ENCODE results near the gene CCDC9B. TPM values are rescaled to one million over a fixed set of nuclear protein-coding genes. Genes with fewer than 3 reads are reported as not detected.

The CCDC9B gene
- total and polyA plus RNA-seq, 2 experiments from 2014 or later = 19.6 to 33.1 TPM

DNA sequence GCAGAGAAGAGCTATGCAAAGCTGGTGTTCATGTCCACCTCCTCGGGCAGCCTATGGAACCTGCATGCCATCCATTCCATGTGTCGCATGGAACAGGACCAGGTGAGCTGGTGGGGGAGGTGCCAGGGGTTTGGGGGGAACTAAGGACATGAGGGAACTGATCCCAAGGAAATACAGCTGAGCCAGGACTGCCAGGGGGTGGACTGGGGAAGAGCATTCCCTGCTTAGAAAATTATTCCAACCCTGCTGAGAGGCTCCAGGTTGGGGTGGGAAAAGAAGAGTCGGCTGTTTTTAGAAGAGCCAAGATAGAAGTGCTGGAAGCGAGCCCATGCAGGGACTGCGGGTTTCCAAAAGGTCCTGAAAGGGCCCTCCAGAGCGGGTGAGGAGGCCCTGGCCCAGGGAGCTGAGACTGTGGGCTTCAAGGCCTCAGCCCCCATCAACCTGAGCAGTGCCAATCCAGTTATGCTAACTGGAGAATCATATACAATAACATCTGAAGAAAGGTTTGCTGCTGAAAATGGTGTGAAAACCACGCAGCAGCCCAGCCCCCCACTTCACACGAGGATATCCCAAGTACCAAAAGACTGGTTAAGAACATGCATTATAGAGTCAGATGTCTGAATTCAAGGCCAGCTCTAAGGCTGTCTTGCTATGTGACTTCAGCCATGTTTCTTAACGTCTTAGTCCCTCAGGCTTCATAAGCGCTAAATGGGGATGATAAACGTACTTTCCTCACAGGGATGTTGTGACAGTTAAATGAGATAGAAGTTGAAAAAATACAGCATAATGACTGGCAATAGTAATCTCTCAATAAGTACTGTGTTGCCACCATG is 25.1 kb upstream of the CCDC9B start:
- TF ChIP-seq EZH2phosphoT487 (IDR thresholded peaks at IDR 0.05; ENCODE audit: insufficient read depth, low read depth) (no peak), EZH2 (IDR thresholded peaks at IDR 0.05; ENCODE audit: insufficient read depth, poor library complexity, severe bottlenecking) (no peak)
- WGBS, 2 experiments (ENCODE audit: low coverage in 1 of 2, low lambda C conversion rate in 2 of 2, missing lambda C conversion rate in 2 of 2) = 64% methylated on average over 11 of the region's 11 CpGs
- H3K27me3 ChIP-seq (replicated peaks; ENCODE audit: insufficient read depth) = no peaks in the 10 kb centered on the region; the same call in 1 of the 2 replicates

DNA sequence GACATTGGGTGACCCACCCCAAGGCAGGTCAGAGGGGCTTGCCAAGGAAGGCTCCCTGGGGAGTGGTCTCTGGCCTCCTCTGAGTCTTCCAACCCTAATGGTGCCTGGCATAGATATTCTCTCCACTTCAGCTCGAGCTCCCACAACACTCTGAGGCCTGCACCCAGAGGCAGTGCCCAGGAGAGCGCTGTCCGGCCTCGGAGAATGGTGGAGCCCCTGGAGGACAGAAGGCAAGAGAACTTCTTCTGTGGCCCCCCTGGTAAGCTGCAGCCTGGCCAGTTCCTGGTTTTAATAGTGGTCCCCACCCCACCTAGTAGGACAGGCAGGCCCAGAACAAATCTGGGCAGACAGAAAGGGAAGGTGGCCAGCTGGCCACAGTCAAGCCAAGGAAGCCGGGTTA is 24.3 kb upstream of the CCDC9B start:
- in situ Hi-C loops (cut with MboI) = no loop called here
- H3K79me2 ChIP-seq (ENCODE audit: insufficient read depth) = no peaks in the 10 kb centered on the region

More for the DNA sequence above, 25.1 kb upstream of the CCDC9B start:
- Histone ChIP-seq H3K4me2 (ENCODE audit: unreplicated experiment) (no peak overlapping the region), H3K27ac (no peak overlapping the region), H3K9ac (no peak overlapping the region), H3K4me3 (no peak overlapping the region), H3K79me2 (ENCODE audit: insufficient read depth) (no peaks in the 10 kb centered on the region), H2AFZ (no peak overlapping the region), H3K9me2 (ENCODE audit: insufficient read depth) (no peaks in the 10 kb centered on the region), H3F3A (ENCODE audit: insufficient read depth) (no peaks in the 10 kb centered on the region), H3K36me3 (ENCODE audit: low read depth) (no peaks in the 10 kb centered on the region), H3K4me1 (ENCODE audit: insufficient read depth) (no peaks in the 10 kb centered on the region), H3K9me3 (ENCODE audit: low read depth) (no peaks in the 10 kb centered on the region), H4K20me1 (ENCODE audit: insufficient read depth) (no peaks in the 10 kb centered on the region)
- in situ Hi-C loops (cut with MboI) = no loop called here
- no peak for DNase-seq

DNA sequence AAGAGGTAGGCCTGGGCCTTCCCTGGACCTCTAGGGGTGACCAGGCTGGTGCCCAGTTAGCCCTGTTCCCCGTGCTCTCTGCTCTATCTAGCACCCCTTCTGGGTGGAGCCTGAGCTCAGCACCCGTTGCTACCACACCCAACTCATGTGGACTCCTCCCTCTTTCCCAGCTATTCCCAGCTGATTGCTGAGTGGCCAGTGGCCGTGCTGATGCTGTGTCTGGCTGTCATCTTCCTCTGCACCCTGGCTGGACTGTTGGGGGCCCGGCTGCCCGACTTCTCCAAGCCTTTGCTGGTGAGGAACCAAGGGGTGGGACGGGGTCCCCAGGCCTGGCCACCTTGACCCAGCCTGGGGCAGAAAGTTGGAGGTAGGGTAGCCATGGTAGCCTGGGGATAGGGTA is 23.5 kb upstream of the CCDC9B start:
- TF ChIP-seq EZH2phosphoT487 (IDR thresholded peaks at IDR 0.05; ENCODE audit: insufficient read depth, low read depth) = no peak
- no peak for TF ChIP-seq EZH2 (IDR thresholded peaks at IDR 0.05; ENCODE audit: insufficient read depth, poor library complexity, severe bottlenecking)
- Histone ChIP-seq H3K4me2 (ENCODE audit: unreplicated experiment) (no peak overlapping the region), H4K20me1 (ENCODE audit: insufficient read depth) (no peaks in the 10 kb centered on the region), H3K9me2 (ENCODE audit: insufficient read depth) (no peaks in the 10 kb centered on the region), H3K9ac (no peak overlapping the region), H3K4me1 (ENCODE audit: insufficient read depth) (no peaks in the 10 kb centered on the region), H3K79me2 (ENCODE audit: insufficient read depth) (no peaks in the 10 kb centered on the region), H3K36me3 (ENCODE audit: low read depth) (no peaks in the 10 kb centered on the region), H3F3A (ENCODE audit: insufficient read depth) (no peaks in the 10 kb centered on the region), H2AFZ (no peak overlapping the region), H3K27me3 (replicated peaks; ENCODE audit: insufficient read depth) (peaks cover under 1% of the 10 kb centered on the region; the same call in 1 of the 2 replicates), H3K4me3 (no peak overlapping the region), H3K27ac (no peak overlapping the region), H3K9me3 (ENCODE audit: low read depth) (no peaks in the 10 kb centered on the region)
- in situ Hi-C loops (cut with MboI) = no loop called here
- DNase-seq = no peak
- WGBS, 2 experiments (ENCODE audit: low coverage in 1 of 2, low lambda C conversion rate in 2 of 2, missing lambda C conversion rate in 2 of 2) = 54% methylated on average over 6 of the region's 6 CpGs

More for the DNA sequence above, 24.3 kb upstream of the CCDC9B start:
- Histone ChIP-seq H3K36me3 (ENCODE audit: low read depth) (no peaks in the 10 kb centered on the region), H3F3A (ENCODE audit: insufficient read depth) (no peaks in the 10 kb centered on the region), H3K4me2 (ENCODE audit: unreplicated experiment) (no peak overlapping the region), H3K9ac (no peak overlapping the region), H3K9me2 (ENCODE audit: insufficient read depth) (no peaks in the 10 kb centered on the region), H4K20me1 (ENCODE audit: insufficient read depth) (no peaks in the 10 kb centered on the region), H3K27ac (no peak overlapping the region), H3K27me3 (replicated peaks; ENCODE audit: insufficient read depth) (no peaks in the 10 kb centered on the region; the same call in 1 of the 2 replicates), H2AFZ (no peak overlapping the region), H3K9me3 (ENCODE audit: low read depth) (no peaks in the 10 kb centered on the region), H3K4me3 (no peak overlapping the region), H3K4me1 (ENCODE audit: insufficient read depth) (no peaks in the 10 kb centered on the region)
- no peak for TF ChIP-seq EZH2 (IDR thresholded peaks at IDR 0.05; ENCODE audit: insufficient read depth, poor library complexity, severe bottlenecking)
- WGBS, 2 experiments (ENCODE audit: low coverage in 1 of 2, low lambda C conversion rate in 2 of 2, missing lambda C conversion rate in 2 of 2) = 71 to 74% methylated on average over 5 of the region's 5 CpGs
- DNase-seq = no peak

DNA sequence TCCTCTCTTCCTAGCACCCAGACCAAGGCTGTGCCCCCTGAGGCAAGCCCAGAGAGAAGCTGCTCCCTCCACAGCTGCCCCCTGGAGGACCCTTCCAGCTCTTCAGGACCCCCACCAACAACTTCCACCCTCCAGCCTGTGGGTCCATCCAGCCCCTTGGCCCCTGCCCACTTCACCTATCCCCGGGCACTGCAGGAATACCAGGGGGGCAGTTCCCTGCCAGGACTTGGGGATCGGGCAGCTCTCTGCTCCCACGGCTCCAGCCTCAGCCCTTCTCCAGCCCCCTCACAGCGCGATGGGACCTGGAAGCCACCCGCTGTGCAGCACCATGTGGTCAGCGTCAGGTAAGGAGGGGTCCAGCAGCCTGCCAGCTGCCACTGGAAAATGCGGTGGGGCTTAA is 22.9 kb upstream of the CCDC9B start:
- no peaks in the 10 kb centered on the region for H3K4me1 ChIP-seq (ENCODE audit: insufficient read depth)
- H3K9ac ChIP-seq = no peak overlapping the region
- no peak for DNase-seq
- no peak overlapping the region for H2AFZ ChIP-seq
- TF ChIP-seq EZH2 (IDR thresholded peaks at IDR 0.05; ENCODE audit: insufficient read depth, poor library complexity, severe bottlenecking) (no peak), EZH2phosphoT487 (IDR thresholded peaks at IDR 0.05; ENCODE audit: insufficient read depth, low read depth) (no peak)
- no peak overlapping the region for H3K4me2 ChIP-seq (ENCODE audit: unreplicated experiment)
- no peaks in the 10 kb centered on the region for H3F3A ChIP-seq (ENCODE audit: insufficient read depth)
- no peaks in the 10 kb centered on the region for H3K79me2 ChIP-seq (ENCODE audit: insufficient read depth)
- no peak overlapping the region for H3K4me3 ChIP-seq
- in situ Hi-C loops (cut with MboI) = no loop called here
- no peaks in the 10 kb centered on the region for H3K9me3 ChIP-seq (ENCODE audit: low read depth)
- no peaks in the 10 kb centered on the region for H3K36me3 ChIP-seq (ENCODE audit: low read depth)
- H3K9me2 ChIP-seq (ENCODE audit: insufficient read depth) = no peaks in the 10 kb centered on the region
- peaks cover 4% of the 10 kb centered on the region; the same call in 1 of the 2 replicates for H3K27me3 ChIP-seq (replicated peaks; ENCODE audit: insufficient read depth)
- H3K27ac ChIP-seq = no peak overlapping the region
- no peaks in the 10 kb centered on the region for H4K20me1 ChIP-seq (ENCODE audit: insufficient read depth)
- 55 to 56% methylated on average over 8 of the region's 8 CpGs for WGBS, 2 experiments (ENCODE audit: low coverage in 1 of 2, low lambda C conversion rate in 2 of 2, missing lambda C conversion rate in 2 of 2)

Data from GM23248 (cell line).